ENCODE measurements around the gene BAK1.
A peak's percentile ranks its signal among the peaks of the same experiment; 100 is the strongest.
"Not testable (repeated sequence)": the region's sequence is repeated elsewhere in the genome, so short reads cannot be mapped to it uniquely, and the experiment has no call there.

The BAK1 gene

GRCh38 chr6:33543116-33543515 lies 37.0 kb downstream of the BAK1 start:
- H3K4me3 ChIP-seq = no peak overlapping the region
- no peak overlapping the region for H3K9ac ChIP-seq
- H4K20me1 ChIP-seq = no peaks in the 10 kb centered on the region
- TF ChIP-seq Cebpa-rat (IDR thresholded peaks at IDR 0.05) = no peak
- H3K4me1 ChIP-seq = peaks cover 8 to 13% (median 10%) of the 10 kb centered on the region in 10 experiments
- H3K36me3 ChIP-seq = no peaks in the 10 kb centered on the region
- H3K27ac ChIP-seq = no peak overlapping the region
- H3K27me3 ChIP-seq = no peaks in the 10 kb centered on the region
- no peak overlapping the region for H3K4me2 ChIP-seq
- no peaks in the 10 kb centered on the region for H3K9me3 ChIP-seq (replicated peaks in 1 of 11)

- H3K4me1 ChIP-seq = 0 out of 20 replicates have a peak, but pooled peaks cover 0 to 1% (median 0%) of the 10 kb centered on the region in 10 experiments
- no peak for TF ChIP-seq Cebpa-rat (IDR thresholded peaks at IDR 0.05)
- no peaks in the 10 kb centered on the region for H3K36me3 ChIP-seq
- H4K20me1 ChIP-seq = no peaks in the 10 kb centered on the region
- H3K9ac ChIP-seq = no peak overlapping the region
- H3K9me3 ChIP-seq (replicated peaks in 1 of 11) = no peaks in the 10 kb centered on the region
- no peak overlapping the region for H3K27ac ChIP-seq
- H3K27me3 ChIP-seq = no peaks in the 10 kb centered on the region
- no peak overlapping the region for H3K4me3 ChIP-seq
- no peak overlapping the region for H3K4me2 ChIP-seq
These were observed 39.3 kb downstream of the BAK1 start for GRCh38 chr6:33540768-33541167.

- Histone ChIP-seq H3K27ac (no peak overlapping the region), H3K4me3 (no peak overlapping the region), H3K9ac (no peak overlapping the region), H3K4me1 (peaks cover 0 to 10% (median 0%) of the 10 kb centered on the region in 10 experiments; a peak in 6 of 20 replicates), H3K27me3 (no peaks in the 10 kb centered on the region), H3K4me2 (no peak overlapping the region), H3K9me3 (replicated peaks in 1 of 11) (peaks cover 0 to 9% (median 0%) of the 10 kb centered on the region in 11 experiments; a peak in 2 of 22 replicates), H4K20me1 (no peaks in the 10 kb centered on the region), H3K36me3 (no peaks in the 10 kb centered on the region)
- TF ChIP-seq Cebpa-rat (IDR thresholded peaks at IDR 0.05) = no peak
These were observed 45.4 kb downstream of the BAK1 start for GRCh38 chr6:33534702-33535101.

- H3K9ac ChIP-seq; H3K27me3 ChIP-seq; H3K4me3 ChIP-seq; H3K4me1 ChIP-seq; H4K20me1 ChIP-seq; H3K27ac ChIP-seq; H3K9me3 ChIP-seq (replicated peaks in 1 of 11); H3K36me3 ChIP-seq: not testable (repeated sequence)
- peak overlapping the region in 7 of 11 experiments; percentile 0 to 45 (median 28); a peak in 11 of 22 replicates for H3K4me2 ChIP-seq
These were observed 46.8 kb downstream of the BAK1 start for GRCh38 chr6:33533163-33533869.

- not testable (repeated sequence) for H3K4me2 ChIP-seq; H4K20me1 ChIP-seq; H3K36me3 ChIP-seq; H3K27me3 ChIP-seq; H3K9ac ChIP-seq; H3K27ac ChIP-seq; H3K9me3 ChIP-seq (replicated peaks in 1 of 11); H3K4me1 ChIP-seq; H3K4me3 ChIP-seq
These were observed 47.6 kb downstream of the BAK1 start for GRCh38 chr6:33532431-33532830.

GRCh38 chr6:33530617-33531016 lies 49.5 kb downstream of the BAK1 start:
- not testable (repeated sequence) for H3K4me3 ChIP-seq; H3K4me1 ChIP-seq; H3K27ac ChIP-seq; H3K27me3 ChIP-seq; H3K36me3 ChIP-seq; H4K20me1 ChIP-seq; H3K9me3 ChIP-seq (replicated peaks in 1 of 11); H3K9ac ChIP-seq; H3K4me2 ChIP-seq
